ENCODE data around the gene PTPRJ.

Gene PTPRJ

DNA sequence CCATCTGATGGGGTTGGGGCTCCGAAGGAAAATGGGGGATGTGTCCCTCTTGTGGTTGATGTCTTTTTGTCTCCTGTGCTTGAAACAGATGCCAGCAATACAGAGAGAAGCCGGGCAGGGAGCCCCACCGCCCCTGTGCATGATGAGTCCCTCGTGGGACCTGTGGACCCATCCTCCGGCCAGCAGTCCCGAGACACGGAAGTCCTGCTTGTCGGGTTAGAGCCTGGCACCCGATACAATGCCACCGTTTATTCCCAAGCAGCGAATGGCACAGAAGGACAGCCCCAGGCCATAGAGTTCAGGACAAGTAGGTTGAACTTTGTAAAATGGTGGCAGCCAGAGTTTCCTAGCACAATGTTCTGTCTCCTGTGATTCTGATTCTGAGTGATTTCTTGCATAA is 144.5 kb downstream of the PTPRJ start:
- Mint-ChIP-seq H3K4me3 (no peak overlapping the region), H3K9me3 (no peaks in the 10 kb centered on the region), H3K4me1 (peaks cover 16% of the 10 kb centered on the region), H3K27me3 (ENCODE audit: low read depth) (peaks cover 4% of the 10 kb centered on the region), H3K36me3 (ENCODE audit: low read depth) (peaks cover 62% of the 10 kb centered on the region), H3K27ac (no peak overlapping the region)
- TF ChIP-seq, protein P1, sequence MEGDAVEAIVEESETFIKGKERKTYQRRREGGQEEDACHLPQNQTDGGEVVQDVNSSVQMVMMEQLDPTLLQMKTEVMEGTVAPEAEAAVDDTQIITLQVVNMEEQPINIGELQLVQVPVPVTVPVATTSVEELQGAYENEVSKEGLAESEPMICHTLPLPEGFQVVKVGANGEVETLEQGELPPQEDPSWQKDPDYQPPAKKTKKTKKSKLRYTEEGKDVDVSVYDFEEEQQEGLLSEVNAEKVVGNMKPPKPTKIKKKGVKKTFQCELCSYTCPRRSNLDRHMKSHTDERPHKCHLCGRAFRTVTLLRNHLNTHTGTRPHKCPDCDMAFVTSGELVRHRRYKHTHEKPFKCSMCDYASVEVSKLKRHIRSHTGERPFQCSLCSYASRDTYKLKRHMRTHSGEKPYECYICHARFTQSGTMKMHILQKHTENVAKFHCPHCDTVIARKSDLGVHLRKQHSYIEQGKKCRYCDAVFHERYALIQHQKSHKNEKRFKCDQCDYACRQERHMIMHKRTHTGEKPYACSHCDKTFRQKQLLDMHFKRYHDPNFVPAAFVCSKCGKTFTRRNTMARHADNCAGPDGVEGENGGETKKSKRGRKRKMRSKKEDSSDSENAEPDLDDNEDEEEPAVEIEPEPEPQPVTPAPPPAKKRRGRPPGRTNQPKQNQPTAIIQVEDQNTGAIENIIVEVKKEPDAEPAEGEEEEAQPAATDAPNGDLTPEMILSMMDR (IDR thresholded peaks at IDR 0.05; ENCODE audit: unreplicated experiment in 3 of 3): no peak

DNA sequence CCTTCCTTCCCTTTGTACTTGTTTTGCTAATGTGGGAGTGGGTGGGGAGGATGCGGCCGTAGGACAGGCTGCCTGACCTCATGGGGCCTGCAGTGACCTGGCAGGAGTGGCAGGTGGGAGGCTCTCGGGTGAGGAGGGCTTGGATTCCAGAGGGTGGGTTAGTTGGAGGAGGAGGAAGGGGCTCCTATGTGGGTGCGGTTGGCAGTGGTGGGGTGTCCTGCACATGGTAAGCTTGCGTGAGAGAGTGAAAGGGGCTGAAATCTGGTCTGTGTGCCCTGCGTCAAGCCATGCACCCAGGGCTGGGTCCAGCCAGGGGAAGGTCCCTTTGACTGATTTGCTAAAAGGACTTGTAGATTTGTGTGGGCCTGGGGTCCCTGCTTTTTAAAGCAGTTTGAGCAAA is 145.5 kb downstream of the PTPRJ start:
- Mint-ChIP-seq H3K4me3 (no peak overlapping the region), H3K27me3 (ENCODE audit: low read depth) (peaks cover 4% of the 10 kb centered on the region), H3K36me3 (ENCODE audit: low read depth) (peaks cover 66% of the 10 kb centered on the region), H3K9me3 (no peaks in the 10 kb centered on the region), H3K4me1 (peaks cover 16% of the 10 kb centered on the region), H3K27ac (peak overlapping the region in 1 of 3 experiments; percentile 20)
- TF ChIP-seq, protein P1 (IDR thresholded peaks at IDR 0.05; ENCODE audit: unreplicated experiment in 3 of 3): no peak

DNA sequence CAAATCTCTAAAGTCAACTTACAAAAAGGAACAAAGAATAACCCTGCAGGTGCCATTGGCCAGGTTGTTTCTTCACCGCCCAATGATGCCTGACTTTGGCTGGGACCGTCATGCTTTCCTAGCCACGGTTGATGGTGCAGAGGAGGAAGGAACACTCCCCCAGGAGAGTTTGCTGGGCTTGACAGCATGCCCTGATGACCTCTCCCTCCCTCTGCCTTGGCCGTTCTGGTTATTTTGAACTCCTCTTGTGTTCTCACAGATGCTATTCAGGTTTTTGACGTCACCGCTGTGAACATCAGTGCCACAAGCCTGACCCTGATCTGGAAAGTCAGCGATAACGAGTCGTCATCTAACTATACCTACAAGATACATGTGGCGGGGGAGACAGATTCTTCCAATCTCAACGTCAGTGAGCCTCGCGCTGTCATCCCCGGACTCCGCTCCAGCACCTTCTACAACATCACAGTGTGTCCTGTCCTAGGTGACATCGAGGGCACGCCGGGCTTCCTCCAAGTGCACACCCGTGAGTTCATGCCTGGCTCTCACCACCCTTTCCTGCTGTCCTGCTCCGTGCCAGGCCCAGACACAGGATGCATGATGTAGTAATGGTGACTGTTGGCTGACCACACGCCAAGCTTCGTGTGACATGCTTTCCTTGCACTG is 147.3 kb downstream of the PTPRJ start:
- Mint-ChIP-seq H3K27ac (no peak overlapping the region), H3K4me1 (peaks cover 16% of the 10 kb centered on the region), H3K36me3 (ENCODE audit: low read depth) (peaks cover 60% of the 10 kb centered on the region), H3K27me3 (ENCODE audit: low read depth) (peaks cover 4% of the 10 kb centered on the region), H3K9me3 (no peaks in the 10 kb centered on the region), H3K4me3 (no peak overlapping the region)
- TF ChIP-seq, protein P1 (IDR thresholded peaks at IDR 0.05; ENCODE audit: unreplicated experiment in 3 of 3): no peak

DNA sequence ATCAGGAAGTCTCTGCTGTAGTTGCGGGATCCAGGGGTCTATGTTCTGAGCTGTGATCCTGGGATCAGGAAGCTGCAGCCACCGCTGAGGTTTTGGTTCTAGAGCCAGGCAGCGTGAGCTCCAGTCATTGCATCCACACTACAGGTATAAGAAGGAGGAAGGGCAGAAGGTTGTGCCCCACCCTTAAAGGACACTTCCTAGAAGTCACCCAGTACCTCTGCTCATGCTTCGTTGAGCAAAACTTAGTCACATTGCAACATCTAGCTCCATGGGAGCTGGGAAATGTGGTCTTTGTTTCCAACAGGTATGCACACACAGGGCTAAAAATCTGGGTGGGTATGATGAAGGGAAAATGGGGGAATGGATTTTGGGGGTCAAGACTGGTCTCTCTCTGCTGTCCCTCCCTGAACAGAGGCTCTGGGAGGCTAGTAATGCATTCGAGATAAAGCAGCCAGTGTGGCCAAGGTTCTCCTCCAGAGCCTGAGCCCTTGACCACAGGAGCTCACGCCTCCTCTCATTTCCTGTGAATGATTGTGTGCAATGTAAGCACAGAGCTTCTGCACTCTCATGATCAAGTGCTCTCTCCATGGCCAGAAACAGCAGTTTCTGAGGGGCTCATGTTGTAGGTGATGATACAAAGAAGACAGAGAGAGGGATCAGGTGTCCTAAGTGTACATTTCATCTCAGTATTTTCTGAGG is 149.5 kb downstream of the PTPRJ start:
- Mint-ChIP-seq H3K36me3 (ENCODE audit: low read depth) (peaks cover 53% of the 10 kb centered on the region), H3K4me1 (peaks cover 6% of the 10 kb centered on the region), H3K27me3 (ENCODE audit: low read depth) (peaks cover 4% of the 10 kb centered on the region), H3K9me3 (no peaks in the 10 kb centered on the region), H3K27ac (no peak overlapping the region), H3K4me3 (no peak overlapping the region)
- TF ChIP-seq, protein P1 (IDR thresholded peaks at IDR 0.05; ENCODE audit: unreplicated experiment in 3 of 3): no peak

DNA sequence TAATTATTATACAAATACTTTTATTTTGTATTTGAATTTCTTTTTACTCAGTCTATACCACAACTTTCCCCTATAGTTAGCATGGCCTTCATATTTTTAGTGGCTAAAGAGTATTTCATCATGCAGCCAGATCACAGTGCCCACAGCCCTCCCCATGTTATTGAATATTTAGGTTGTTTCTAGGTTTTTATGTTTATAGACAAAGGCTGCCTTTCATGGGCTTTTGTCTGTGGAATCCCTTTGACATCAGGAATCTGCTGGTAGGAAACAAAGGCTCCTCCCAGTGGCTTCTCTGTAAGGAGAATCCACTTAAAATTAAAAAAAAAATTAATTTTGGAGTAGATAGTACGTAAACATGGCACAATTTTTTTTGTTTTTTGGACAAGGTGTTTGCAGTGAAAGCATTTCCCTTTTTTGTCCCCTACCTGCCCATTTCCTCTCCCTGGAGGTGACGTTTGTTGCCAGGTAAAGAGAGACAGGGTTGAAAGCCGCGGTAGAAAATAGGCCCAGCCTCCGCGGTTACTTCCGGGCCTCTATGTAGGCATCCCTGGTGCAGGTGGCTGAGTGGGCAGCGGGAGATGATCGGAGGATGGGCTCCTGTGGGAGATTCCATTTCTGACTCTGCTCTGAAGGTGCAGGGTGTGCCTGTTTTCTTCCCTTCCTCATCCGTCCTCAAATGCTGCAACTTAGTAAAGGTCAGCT is 154.0 kb downstream of the PTPRJ start:
- Mint-ChIP-seq H3K9me3 (no peaks in the 10 kb centered on the region), H3K27me3 (ENCODE audit: low read depth) (no peaks in the 10 kb centered on the region), H3K27ac (no peak overlapping the region), H3K4me3 (no peak overlapping the region), H3K4me1 (no peaks in the 10 kb centered on the region), H3K36me3 (ENCODE audit: low read depth) (peaks cover 39% of the 10 kb centered on the region)
- TF ChIP-seq, protein P1 (IDR thresholded peaks at IDR 0.05; ENCODE audit: unreplicated experiment in 3 of 3): no peak

All from nephron (organoid).